ENCODE results near the gene FMN1.

The FMN1 gene

GRCh38 chr15:33119865-33120264, 74.6 kb downstream of the FMN1 start:
- DNase-seq (ENCODE audit: low read depth in 2 of 2), result no peak

- no peak for DNase-seq (ENCODE audit: low read depth in 2 of 2)
Observed at GRCh38 chr15:33119273-33119672, 75.2 kb downstream of the FMN1 start.

GRCh38 chr15:33116198-33116597, 78.3 kb downstream of the FMN1 start:
- DNase-seq (ENCODE audit: low read depth in 2 of 2), result no peak

DNA sequence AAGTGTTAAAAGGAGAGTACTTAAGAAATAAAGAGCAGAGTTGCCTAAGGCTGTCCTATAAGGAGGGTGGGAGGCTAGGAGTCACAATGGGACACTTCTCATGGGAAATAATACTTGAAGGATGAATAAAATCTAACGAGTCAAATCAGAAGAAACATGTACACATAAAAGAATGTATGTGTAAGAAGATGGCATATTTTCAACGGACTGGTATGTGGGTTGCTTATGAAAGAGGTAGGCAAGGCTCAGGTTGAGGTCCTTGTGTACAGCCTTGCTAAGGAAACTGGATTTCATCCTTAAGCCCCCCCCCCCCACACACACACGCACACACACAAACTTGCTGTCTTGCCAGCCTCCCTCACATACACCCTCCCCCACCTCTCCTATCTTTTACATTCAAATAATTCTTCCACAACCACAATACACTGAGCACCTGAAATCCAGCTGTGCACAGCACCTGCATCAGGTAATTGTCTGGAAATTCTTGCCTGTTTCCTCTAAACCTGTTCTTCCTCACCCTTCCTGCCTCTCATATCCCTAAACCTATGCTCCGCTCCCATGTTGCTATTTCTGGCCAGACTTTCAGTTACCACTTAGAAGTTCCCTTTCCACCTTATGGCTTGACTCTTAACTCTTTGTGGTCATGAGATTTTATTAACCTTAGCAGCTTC, 79.2 kb downstream of the FMN1 start:
- DNase-seq (ENCODE audit: low read depth in 2 of 2), result no peak

- no peak for DNase-seq (ENCODE audit: low read depth in 2 of 2)
Observed at GRCh38 chr15:33114374-33114717, 80.2 kb downstream of the FMN1 start.

DNA sequence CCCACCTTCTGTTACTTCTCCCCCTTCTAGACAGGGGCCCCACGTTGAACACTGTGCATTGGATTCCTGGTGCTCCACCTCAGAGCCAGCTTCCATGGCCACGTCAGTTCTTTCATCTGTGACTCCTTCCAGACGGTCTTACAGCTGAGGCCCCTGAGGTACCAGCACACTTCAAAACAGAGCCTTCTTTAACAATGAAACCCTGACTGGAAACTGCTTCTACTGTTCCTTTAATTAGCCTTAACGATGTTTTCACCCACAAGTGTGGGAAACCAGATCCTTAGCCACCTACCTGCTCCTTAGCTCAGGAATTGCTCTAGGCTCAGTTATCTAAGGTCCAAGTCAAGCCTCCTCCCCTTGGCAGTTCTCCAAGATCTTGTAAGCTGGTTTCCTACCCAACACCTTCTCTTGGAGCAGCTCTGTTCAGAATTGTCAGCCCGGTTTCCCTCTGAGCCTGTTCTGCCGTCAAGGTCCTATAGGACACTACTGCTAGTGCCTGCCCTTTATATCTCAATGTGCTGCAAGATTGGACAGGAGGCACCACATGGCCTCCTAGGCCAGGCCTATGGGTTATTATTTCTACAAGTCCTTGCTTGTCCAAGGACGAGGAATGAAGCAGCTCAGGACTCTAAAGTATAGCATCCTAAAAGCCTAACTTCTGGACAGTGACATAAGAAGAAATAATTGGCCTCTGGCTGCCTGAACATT, 80.7 kb downstream of the FMN1 start:
- no peak for DNase-seq (ENCODE audit: low read depth in 2 of 2)

DNA sequence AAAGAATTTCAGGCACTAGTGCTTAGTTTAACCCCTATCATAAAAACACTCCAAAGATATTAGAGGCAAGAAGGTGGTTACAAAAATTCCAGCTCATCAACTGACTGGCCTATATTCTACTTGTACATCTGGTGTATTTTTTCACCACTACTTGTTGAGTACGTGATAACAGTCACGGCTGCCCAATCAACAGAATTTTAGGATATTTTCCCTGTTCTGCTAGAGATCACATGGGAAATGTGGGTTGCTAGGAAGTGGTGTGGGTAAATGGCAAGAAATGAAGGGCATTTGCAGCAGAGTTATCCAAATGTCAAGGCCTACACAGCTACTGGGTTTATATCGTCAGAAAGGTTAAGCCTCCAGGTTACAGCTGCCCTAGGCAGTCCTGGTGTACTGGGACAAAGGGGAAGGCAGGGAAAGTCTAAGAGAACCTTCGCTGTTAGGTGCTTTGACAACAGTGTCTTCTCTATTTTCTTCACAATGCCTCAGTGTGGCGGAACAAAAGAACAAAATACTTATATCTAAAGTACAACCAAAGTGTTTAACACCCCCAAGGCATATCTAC, 81.9 kb downstream of the FMN1 start:
- DNase-seq (ENCODE audit: low read depth in 2 of 2), result no peak

DNA sequence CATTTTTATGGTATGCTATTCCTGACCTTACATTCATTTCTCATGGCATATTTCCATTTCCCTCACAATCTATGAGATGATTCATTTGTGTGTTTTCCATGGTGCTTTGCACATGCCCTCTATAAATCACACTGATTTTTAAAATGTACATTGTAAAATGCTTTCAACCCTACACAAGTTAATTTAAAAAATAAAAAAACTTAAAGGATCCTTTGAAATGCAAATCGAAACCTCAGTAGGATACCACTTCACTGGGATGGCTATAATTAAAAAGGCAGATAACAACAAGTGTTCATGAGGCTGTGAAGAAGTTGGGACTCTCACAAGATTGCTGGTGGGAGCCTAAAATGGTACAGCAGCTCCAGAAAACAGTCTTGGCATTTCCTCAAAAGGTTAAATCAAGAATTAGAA, 83.5 kb downstream of the FMN1 start:
- DNase-seq (ENCODE audit: low read depth in 2 of 2), result no peak

DNA sequence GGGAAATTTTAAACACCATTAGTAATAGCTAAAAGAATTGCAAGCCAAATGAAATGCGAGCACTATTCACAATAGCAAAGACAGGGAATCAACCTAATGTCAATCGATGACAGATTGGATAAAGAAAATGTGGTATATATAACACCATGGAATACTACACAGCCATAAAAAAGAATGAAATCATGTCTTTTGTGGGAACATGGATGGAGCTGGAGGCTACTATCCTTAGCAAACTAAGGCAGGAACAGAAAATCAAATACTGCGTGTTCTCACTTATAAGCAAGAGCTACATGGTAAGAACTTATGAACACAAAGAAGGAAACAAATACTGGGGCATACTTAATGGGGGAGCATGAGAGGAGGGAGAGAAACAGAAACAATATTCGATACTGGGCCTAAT, 85.2 kb downstream of the FMN1 start:
- DNase-seq (ENCODE audit: low read depth in 2 of 2), result no peak

DNA sequence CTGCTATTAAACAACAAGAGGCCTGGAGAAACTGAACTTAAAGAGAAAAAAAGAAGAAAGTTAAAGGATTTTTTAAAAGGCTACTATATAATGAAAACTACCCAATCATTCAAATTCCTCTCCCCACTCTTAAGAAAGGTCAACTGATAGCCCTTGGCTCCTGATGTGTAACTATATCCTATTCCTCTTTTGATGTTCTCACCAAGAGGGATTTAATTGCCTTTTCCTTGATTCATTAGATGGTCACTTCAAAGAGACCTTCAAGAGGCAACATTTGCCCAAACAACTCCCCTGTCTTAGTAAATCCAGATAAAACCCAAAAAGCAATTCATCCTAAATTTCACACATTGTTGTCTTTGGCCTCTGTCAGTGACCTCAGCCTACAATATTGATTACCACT, 86.0 kb downstream of the FMN1 start:
- no peak for DNase-seq (ENCODE audit: low read depth in 2 of 2)

- DNase-seq (ENCODE audit: low read depth in 2 of 2), result no peak
Observed at GRCh38 chr15:33107950-33108349, 86.6 kb downstream of the FMN1 start.

DNA sequence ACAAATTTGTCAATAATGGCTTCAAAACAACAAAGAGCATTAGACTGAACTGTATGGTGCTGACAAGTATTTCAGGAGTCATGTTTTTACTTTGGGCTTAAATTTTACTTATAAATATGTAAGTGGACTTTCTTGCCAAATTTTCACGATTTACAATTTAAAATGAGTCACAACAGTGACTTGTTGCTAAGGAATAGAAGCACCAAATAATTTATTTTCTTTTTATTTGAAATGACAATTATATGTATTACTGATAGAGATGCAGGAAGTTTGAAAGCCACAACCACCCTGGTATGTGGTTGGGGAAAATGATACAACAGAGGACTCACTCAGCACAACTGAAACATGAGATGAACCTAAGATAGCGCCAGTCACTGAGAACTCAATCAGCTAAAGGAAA, 90.3 kb downstream of the FMN1 start:
- DNase-seq (ENCODE audit: low read depth in 2 of 2), result no peak

DNA sequence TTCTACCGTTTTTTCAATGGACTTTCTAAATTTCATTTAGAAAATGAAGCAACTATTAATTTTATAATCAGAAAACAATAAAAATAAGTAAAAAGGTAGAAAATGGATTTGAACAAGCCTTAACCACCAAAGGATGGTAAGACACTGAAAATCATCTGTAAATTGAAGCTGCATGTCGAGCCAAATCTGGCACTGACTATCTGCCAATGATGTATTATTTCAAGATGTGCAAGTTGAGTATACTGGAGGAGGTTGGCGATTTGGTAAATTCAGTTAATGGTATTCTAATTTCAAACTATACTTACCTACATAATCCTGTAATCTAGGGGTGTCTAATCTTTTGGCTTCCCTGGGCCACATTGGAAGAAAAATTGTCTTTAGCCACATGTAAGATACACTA, 93.5 kb downstream of the FMN1 start:
- DNase-seq (ENCODE audit: low read depth in 2 of 2), result no peak

DNA sequence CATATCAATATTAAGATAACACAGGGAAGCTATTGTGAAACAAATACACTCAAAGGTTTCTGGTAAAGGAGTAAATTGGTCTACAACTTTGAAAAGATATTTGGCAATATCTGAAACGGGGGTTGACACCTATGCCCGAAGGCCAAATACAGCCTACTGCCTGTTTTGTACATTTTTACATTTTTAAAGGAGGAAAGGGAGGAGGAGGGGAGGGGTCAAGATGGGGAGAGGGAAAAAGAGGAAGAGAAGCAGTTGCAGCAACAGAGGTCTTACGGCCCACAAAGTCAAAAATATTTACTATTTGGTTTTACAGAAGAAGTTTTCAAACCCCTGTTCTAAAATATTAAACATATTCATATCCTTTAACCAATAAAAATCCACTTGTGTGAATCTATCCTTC, 94.2 kb downstream of the FMN1 start:
- no peak for DNase-seq (ENCODE audit: low read depth in 2 of 2)

- DNase-seq (ENCODE audit: low read depth in 2 of 2), result no peak
Observed at GRCh38 chr15:33099739-33100138, 94.8 kb downstream of the FMN1 start.

- no peak for DNase-seq (ENCODE audit: low read depth in 2 of 2)
Observed at GRCh38 chr15:33099213-33099612, 95.3 kb downstream of the FMN1 start.

- DNase-seq (ENCODE audit: low read depth in 2 of 2), result no peak
Observed at GRCh38 chr15:33098094-33099058, 96.1 kb downstream of the FMN1 start.

- DNase-seq (ENCODE audit: low read depth in 2 of 2), result no peak
Observed at GRCh38 chr15:33096134-33096533, 98.4 kb downstream of the FMN1 start.

- DNase-seq (ENCODE audit: low read depth in 2 of 2), result no peak
Observed at GRCh38 chr15:33095641-33096040, 98.9 kb downstream of the FMN1 start.

- DNase-seq (ENCODE audit: low read depth in 2 of 2), result no peak
Observed at GRCh38 chr15:33094336-33094735, 100.2 kb downstream of the FMN1 start.

GRCh38 chr15:33093222-33093621, 101.3 kb downstream of the FMN1 start:
- DNase-seq (ENCODE audit: low read depth in 2 of 2), result no peak

DNA sequence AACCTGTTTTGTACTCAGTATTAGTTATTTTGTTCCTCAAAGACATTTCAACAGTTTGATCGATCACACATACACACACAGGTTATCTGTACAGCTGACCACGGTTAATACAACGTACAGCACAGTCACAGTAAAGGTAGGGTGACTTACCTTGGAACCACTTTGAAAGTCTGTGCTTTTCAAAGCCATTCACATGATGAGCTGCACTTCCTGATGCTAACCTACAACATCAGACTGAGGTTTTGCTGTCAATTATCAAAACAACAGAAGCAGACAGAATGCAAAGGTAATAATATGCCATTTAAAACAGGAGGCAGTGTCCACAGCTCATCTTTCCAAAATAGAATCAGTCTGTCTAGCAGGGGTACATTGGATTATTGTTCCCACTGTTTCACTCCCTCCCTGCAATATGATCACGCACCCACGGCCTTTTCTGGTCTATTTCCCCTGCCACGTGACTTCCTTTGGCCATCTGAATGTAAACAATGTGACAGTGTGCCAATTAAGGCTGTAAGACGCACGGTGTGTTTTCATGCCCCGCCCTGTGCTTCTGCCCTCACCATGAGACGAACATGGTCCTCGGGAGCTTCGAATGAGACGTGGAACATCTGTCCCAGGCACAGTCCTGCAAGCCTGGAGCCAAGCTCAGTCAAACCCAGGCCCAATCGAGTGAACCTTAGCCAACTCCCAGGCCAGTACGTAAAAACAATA, 102.4 kb downstream of the FMN1 start:
- DNase-seq (ENCODE audit: low read depth in 2 of 2), result no peak

Data from stimulated activated CD4-positive, alpha-beta T cell treated with anti-CD3 and anti-CD28 coated beads, Interleukin-4, amount 100 ng/mL, for 48 hours (primary cell).